ENCODE results near the gene HDAC3.
A peak's percentile ranks its signal among the peaks of the same experiment; 100 is the strongest.

GRCh38 chr5:141677415-141677814, 40.8 kb upstream of the HDAC3 start:
- TF ChIP-seq, protein P1, sequence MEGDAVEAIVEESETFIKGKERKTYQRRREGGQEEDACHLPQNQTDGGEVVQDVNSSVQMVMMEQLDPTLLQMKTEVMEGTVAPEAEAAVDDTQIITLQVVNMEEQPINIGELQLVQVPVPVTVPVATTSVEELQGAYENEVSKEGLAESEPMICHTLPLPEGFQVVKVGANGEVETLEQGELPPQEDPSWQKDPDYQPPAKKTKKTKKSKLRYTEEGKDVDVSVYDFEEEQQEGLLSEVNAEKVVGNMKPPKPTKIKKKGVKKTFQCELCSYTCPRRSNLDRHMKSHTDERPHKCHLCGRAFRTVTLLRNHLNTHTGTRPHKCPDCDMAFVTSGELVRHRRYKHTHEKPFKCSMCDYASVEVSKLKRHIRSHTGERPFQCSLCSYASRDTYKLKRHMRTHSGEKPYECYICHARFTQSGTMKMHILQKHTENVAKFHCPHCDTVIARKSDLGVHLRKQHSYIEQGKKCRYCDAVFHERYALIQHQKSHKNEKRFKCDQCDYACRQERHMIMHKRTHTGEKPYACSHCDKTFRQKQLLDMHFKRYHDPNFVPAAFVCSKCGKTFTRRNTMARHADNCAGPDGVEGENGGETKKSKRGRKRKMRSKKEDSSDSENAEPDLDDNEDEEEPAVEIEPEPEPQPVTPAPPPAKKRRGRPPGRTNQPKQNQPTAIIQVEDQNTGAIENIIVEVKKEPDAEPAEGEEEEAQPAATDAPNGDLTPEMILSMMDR (IDR thresholded peaks at IDR 0.05): peak in 2 of 12 donors; percentile 9 to 15
- TF ChIP-seq POLR2A (IDR thresholded peaks at IDR 0.05): no peak

Measured in heart left ventricle (tissue), 13 donors.